ENCODE results near the gene RUFY3. TPM values are rescaled to one million over a fixed set of nuclear protein-coding genes. Genes with fewer than 3 reads are reported as not detected.
A peak's percentile ranks its signal among the peaks of the same experiment; 100 is the strongest.

Gene RUFY3
- total and polyA plus RNA-seq, 2 of the 13 experiments (the other 11 are each of a cell fraction or from before 2014, with no cell fraction given), result 17.9 to 25.3 TPM

DNA sequence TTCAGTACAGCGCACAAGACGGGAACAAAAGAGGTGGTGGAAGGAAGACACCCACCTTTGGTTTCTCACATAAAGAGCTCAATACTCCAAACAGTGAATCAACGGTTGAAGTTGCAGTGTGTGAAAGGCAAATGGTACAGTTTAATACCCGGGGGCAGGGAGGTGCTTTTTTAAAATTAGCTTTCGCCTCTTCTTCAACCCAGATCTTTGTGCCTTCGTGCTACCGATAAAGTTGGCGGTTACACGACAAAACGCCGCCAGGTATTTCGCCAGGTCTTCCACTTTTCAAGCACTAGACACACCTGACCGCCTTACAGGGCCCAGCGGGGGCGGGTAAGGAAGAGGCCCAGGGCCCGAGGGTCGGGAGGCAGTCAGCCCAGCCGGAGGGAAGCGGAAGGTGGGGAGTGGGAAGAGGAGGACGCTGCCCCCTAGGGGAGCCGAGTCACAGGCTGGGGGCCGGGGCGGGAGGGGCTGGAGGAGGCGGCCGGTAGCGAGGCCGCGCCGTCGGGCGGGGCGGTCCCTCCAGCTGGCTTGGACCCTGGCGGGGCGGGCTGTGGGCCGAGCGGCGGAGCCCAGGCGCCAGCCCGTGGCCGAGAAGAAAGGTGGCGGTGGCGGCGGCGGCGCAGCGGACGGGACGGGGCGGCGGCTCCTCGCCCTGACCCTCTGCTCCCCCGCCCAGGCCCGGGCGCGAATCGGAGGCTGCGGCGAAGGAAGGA is 17.4 kb upstream of the RUFY3 start (continued):
- TF ChIP-seq ELF3 (CRISPR knock-in tag; IDR thresholded peaks at IDR 0.05) (peak; percentile 41; the same call in 1 of the 2 replicates), KLF16 (CRISPR knock-in tag; IDR thresholded peaks at IDR 0.05) (peak in 1 of 2 experiments; percentile 22; a peak in 1 of 4 replicates), HMG20A (CRISPR knock-in tag; IDR thresholded peaks at IDR 0.05; ENCODE audit: borderline replicate concordance) (no peak), ZSCAN31 (CRISPR knock-in tag; IDR thresholded peaks at IDR 0.05; ENCODE audit: low read depth) (peak; percentile 69)
- TF ChIP-seq, protein P1, sequence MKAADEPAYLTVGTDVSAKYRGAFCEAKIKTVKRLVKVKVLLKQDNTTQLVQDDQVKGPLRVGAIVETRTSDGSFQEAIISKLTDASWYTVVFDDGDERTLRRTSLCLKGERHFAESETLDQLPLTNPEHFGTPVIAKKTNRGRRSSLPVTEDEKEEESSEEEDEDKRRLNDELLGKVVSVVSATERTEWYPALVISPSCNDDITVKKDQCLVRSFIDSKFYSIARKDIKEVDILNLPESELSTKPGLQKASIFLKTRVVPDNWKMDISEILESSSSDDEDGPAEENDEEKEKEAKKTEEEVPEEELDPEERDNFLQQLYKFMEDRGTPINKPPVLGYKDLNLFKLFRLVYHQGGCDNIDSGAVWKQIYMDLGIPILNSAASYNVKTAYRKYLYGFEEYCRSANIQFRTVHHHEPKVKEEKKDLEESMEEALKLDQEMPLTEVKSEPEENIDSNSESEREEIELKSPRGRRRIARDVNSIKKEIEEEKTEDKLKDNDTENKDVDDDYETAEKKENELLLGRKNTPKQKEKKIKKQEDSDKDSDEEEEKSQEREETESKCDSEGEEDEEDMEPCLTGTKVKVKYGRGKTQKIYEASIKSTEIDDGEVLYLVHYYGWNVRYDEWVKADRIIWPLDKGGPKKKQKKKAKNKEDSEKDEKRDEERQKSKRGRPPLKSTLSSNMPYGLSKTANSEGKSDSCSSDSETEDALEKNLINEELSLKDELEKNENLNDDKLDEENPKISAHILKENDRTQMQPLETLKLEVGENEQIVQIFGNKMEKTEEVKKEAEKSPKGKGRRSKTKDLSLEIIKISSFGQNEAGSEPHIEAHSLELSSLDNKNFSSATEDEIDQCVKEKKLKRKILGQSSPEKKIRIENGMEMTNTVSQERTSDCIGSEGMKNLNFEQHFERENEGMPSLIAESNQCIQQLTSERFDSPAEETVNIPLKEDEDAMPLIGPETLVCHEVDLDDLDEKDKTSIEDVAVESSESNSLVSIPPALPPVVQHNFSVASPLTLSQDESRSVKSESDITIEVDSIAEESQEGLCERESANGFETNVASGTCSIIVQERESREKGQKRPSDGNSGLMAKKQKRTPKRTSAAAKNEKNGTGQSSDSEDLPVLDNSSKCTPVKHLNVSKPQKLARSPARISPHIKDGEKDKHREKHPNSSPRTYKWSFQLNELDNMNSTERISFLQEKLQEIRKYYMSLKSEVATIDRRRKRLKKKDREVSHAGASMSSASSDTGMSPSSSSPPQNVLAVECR (CRISPR knock-in tag; IDR thresholded peaks at IDR 0.05; ENCODE audit: borderline replicate concordance), result peak; percentile 51; the same call in 1 of the 2 replicates

GRCh38 chr4:70704931-70705182 is 16.9 kb upstream of the RUFY3 start:
- H3K27ac ChIP-seq (ENCODE audit: extremely low read length, insufficient read depth, low read length), result peak overlapping the region; percentile 91
- ChIA-PET POLR2A (interaction anchor here (1.1 to 6.4 kb wide), 5 partner anchors 9 to 197 kb away, joined by 4 to 75 read pairs (median 5); partner anchors contain the start of genes MOB1B and UTP3), CTCF (ENCODE audit: low intra/inter-chr PET ratio, low total read pairs) (no interaction called here)
- FAIRE-seq (no peak), DNase-seq (ENCODE audit: low spot score) (no peak), ATAC-seq (no peak; the same call in 2 of the 3 replicates)
- peak overlapping the region; percentile 87 for H3K4me2 ChIP-seq (ENCODE audit: low read depth, low read length)
- no TSS peak for BruUV-seq (replicated peaks)
- no peaks in the 10 kb centered on the region for H3K36me3 ChIP-seq (replicated peaks in 1 of 2; ENCODE audit: control insufficient read depth in 1 of 2, insufficient read depth in 2 of 2, low read length in 2 of 2)
- intact Hi-C loops (cut with micrococcal nuclease; ENCODE audit: unreplicated experiment) (loop anchor here (1.0 to 10.0 kb wide), 4 partner anchors 17 to 290 kb away; partner anchors contain the start of genes DCK, GRSF1 and UTP3), in situ Hi-C loops (cut with HindIII; ENCODE audit: extremely low pct_ligation_motif_present, low pct_unique_long_range_greater_than_20kb) (no loop called here)
- WGBS (ENCODE audit: low lambda C conversion rate), result no CpG with 5 or more reads among the region's 39 CpGs
- H3K9ac ChIP-seq (ENCODE audit: insufficient read depth, low read depth, low read length), result peak overlapping the region; percentile 84
- peak overlapping the region; percentile 72 to 88 (median 80) for H3K4me3 ChIP-seq (replicated peaks in 1 of 3; ENCODE audit: insufficient read depth in 1 of 3, low read depth in 2 of 3, low read length in 3 of 3)
- H3K4me1 ChIP-seq (ENCODE audit: insufficient read depth, low read length), result peaks cover 45% of the 10 kb centered on the region
- peaks cover 23% of the 10 kb centered on the region for H3K79me2 ChIP-seq (ENCODE audit: insufficient read depth, low read length)
- no peaks in the 10 kb centered on the region; a peak in 1 of 5 replicates for H3K27me3 ChIP-seq (ENCODE audit: control insufficient read depth in 1 of 2, insufficient read depth in 2 of 2, low read length in 2 of 2)
- no peak overlapping the region for H2AFZ ChIP-seq (ENCODE audit: low read length)
- H3K9me3 ChIP-seq (ENCODE audit: low read length), result no peaks in the 10 kb centered on the region
- no peaks in the 10 kb centered on the region for H4K20me1 ChIP-seq (ENCODE audit: insufficient read depth, low read length)
- TF ChIP-seq HMG20A (CRISPR knock-in tag; IDR thresholded peaks at IDR 0.05; ENCODE audit: borderline replicate concordance) (no peak), MAFG (CRISPR knock-in tag; IDR thresholded peaks at IDR 0.05) (no peak), SP4 (CRISPR knock-in tag; IDR thresholded peaks at IDR 0.05) (no peak), PAX8 (CRISPR knock-in tag; IDR thresholded peaks at IDR 0.05; ENCODE audit: borderline replicate concordance) (peak; percentile 66; the same call in 1 of the 2 replicates), XBP1 (CRISPR knock-in tag; IDR thresholded peaks at IDR 0.05) (no peak), YY1 (IDR thresholded peaks at IDR 0.05; ENCODE audit: insufficient read depth, insufficient replicate concordance, low read depth, low read length) (no peak), ZNF614 (CRISPR knock-in tag; IDR thresholded peaks at IDR 0.05; ENCODE audit: borderline replicate concordance) (no peak), NR2C2 (CRISPR knock-in tag; IDR thresholded peaks at IDR 0.05; ENCODE audit: borderline replicate concordance) (0 out of 2 replicates have a peak, but pooled peaks have one; percentile 19), ZNF777 (CRISPR knock-in tag; IDR thresholded peaks at IDR 0.05) (peak; percentile 96), MAZ (IDR thresholded peaks at IDR 0.05; ENCODE audit: borderline replicate concordance, low read depth, low read length) (no peak), MAZ (CRISPR knock-in tag; IDR thresholded peaks at IDR 0.05; ENCODE audit: low read depth) (0 out of 2 replicates have a peak, but pooled peaks have one; percentile 9), ZNF83 (CRISPR knock-in tag; IDR thresholded peaks at IDR 0.05; ENCODE audit: borderline replicate concordance) (no peak), ZNF274 (CRISPR knock-in tag; IDR thresholded peaks at IDR 0.05) (no peak), ZNF510 (CRISPR knock-in tag; IDR thresholded peaks at IDR 0.05; ENCODE audit: low read depth) (0 out of 2 replicates have a peak, but pooled peaks have one; percentile 16), ZNF543 (CRISPR knock-in tag; IDR thresholded peaks at IDR 0.05) (0 out of 2 replicates have a peak, but pooled peaks have one; percentile 10), CBFB (CRISPR knock-in tag; IDR thresholded peaks at IDR 0.05) (no peak)
